GM23338 (cell line): ENCODE results near the gene RIOK3. TPM values are rescaled to one million over a fixed set of nuclear protein-coding genes. Genes with fewer than 3 reads are reported as not detected.

Experiments used
- ATAC-seq: fragments of 200-7000 bp; cut with Tn5 transposase; 3 replicates; pipeline ENCODE4 v1.9.1; 2020
- DNase-seq: peaks from one replicate; pipeline ENCODE4 v3.0.0-alpha.2; 2015; ENCODE audit warnings: low spot score
- H2AFZ ChIP-seq: fragments of 200-600 bp; sonication (generic); 2 replicates; pipeline ENCODE4 v1.8.0; 2016; ENCODE audit warnings: antibody characterized with exemption, mild to moderate bottlenecking, moderate library complexity
- H3F3A ChIP-seq: fragments of 200-600 bp; sonication (generic); replicated peaks from 2 replicates; pipeline ENCODE4 v1.8.0; 2017; ENCODE audit warnings: antibody characterized with exemption, mixed run types, low read depth
- H3K27ac ChIP-seq: fragments of 200-600 bp; sonication (generic); 2 replicates; pipeline ENCODE4 v1.6.1; 2016; ENCODE audit warnings: low read depth
- H3K27me3 ChIP-seq: fragments of 200-600 bp; sonication (generic); 2 replicates; pipeline ENCODE4 v1.8.0; 2016; ENCODE audit warnings: mild to moderate bottlenecking, mixed run types, moderate library complexity; ENCODE audit not compliant: insufficient read depth
- H3K36me3 ChIP-seq: fragments of 200-600 bp; sonication (generic); 2 replicates; pipeline ENCODE4 v1.8.0; 2016; ENCODE audit warnings: mild to moderate bottlenecking; ENCODE audit not compliant: insufficient read depth
- H3K4me1 ChIP-seq: fragments of 200-600 bp; sonication (generic); 2 replicates; pipeline ENCODE4 v1.8.0; 2016; ENCODE audit warnings: mild to moderate bottlenecking, moderate library complexity; ENCODE audit not compliant: insufficient read depth
- H3K4me2 ChIP-seq: fragments of 200-600 bp; sonication (generic); 2 replicates; pipeline ENCODE4 v1.7.1; 2017; ENCODE audit warnings: mixed run types
- H3K4me3 ChIP-seq: fragments of 200-600 bp; sonication (generic); 2 replicates; pipeline ENCODE4 v1.6.1; 2016; ENCODE audit warnings: mixed run types
- H3K79me2 ChIP-seq: fragments of 200-600 bp; sonication (generic); replicated peaks from 2 replicates; pipeline ENCODE4 v1.8.0; 2017; ENCODE audit warnings: mild to moderate bottlenecking; ENCODE audit not compliant: insufficient read depth
- H3K9me2 ChIP-seq: fragments of 200-600 bp; sonication (generic); 2 replicates; pipeline ENCODE4 v1.8.0; 2017; ENCODE audit not compliant: insufficient read depth
- H4K20me1 ChIP-seq: fragments of 200-600 bp; sonication (generic); replicated peaks from 2 replicates; pipeline ENCODE4 v1.8.0; 2017; ENCODE audit warnings: mild to moderate bottlenecking; ENCODE audit not compliant: insufficient read depth
- H3K27ac Mint-ChIP-seq: 2 replicates; pipeline ENCODE4 v1.8.0; 2020; ENCODE audit warnings: inconsistent platforms, mild to moderate bottlenecking, moderate library complexity, mixed read lengths
- H3K27me3 Mint-ChIP-seq: 3 replicates; pipeline ENCODE4 v1.8.0; 2022; ENCODE audit warnings: low read depth, mild to moderate bottlenecking, moderate library complexity, mixed read lengths, inconsistent platforms; ENCODE audit not compliant: insufficient read depth, poor library complexity
- H3K36me3 Mint-ChIP-seq: 3 replicates; pipeline ENCODE4 v1.8.0; 2021; ENCODE audit warnings: low read depth, mild to moderate bottlenecking, inconsistent platforms, moderate library complexity, mixed read lengths
- H3K4me1 Mint-ChIP-seq: 3 replicates; pipeline ENCODE4 v1.8.0; 2020; ENCODE audit warnings: mild to moderate bottlenecking, inconsistent platforms, mixed read lengths
- H3K4me3 Mint-ChIP-seq: 3 replicates; pipeline ENCODE4 v1.8.0; 2021; ENCODE audit warnings: moderate library complexity, mild to moderate bottlenecking, inconsistent platforms, mixed read lengths
- H3K9me3 Mint-ChIP-seq: 3 replicates; pipeline ENCODE4 v1.8.0; 2020; ENCODE audit warnings: moderate library complexity, mild to moderate bottlenecking, inconsistent platforms, mixed read lengths
- EZH2phosphoT487 ChIP-seq: fragments of 200-600 bp; sonication (generic); IDR thresholded peaks from one replicate; pipeline ENCODE4 v1.8.1; 2018; ENCODE audit warnings: antibody characterized with exemption; ENCODE audit not compliant: unreplicated experiment
- JUNB ChIP-seq: IDR thresholded peaks from one replicate; pipeline ENCODE4 v1.6.1; 2016; ENCODE audit warnings: antibody characterized with exemption; ENCODE audit not compliant: unreplicated experiment
- NANOG ChIP-seq: IDR thresholded peaks from 2 replicates; pipeline ENCODE4 v1.6.1; 2016; ENCODE audit warnings: antibody characterized with exemption, borderline replicate concordance
- POLR2AphosphoS5 ChIP-seq: IDR thresholded peaks from 2 replicates; pipeline ENCODE4 v1.6.1; 2016; ENCODE audit warnings: antibody characterized with exemption, low read depth
- STAT1 ChIP-seq: IDR thresholded peaks from one replicate; pipeline ENCODE4 v1.6.1; 2016; ENCODE audit warnings: antibody characterized with exemption; ENCODE audit not compliant: unreplicated experiment
- ZNF114 ChIP-seq: fragments of 250-450 bp; sonication (Bioruptor Pico); IDR thresholded peaks from 2 replicates; pipeline ENCODE4 v1.5.0; 2020; ENCODE audit warnings: mild to moderate bottlenecking, moderate library complexity
- polyA plus RNA-seq: library from polyadenylated mRNA; unstranded; fragments of >200 nt; fragmentation: Nextera tagmentation; extraction: Ambion mirVana; gene quantifications from 2 replicates; pipeline ENCODE4 v1.2.1, GENCODE V29; 2016
- total RNA-seq: library from RNA; depleted of rRNA; stranded (reverse); fragments of >200 nt; shearing (Covaris generic); gene quantifications from 2 replicates; pipeline ENCODE4 v1.2.3, GENCODE V29; 2014
- TF ChIP-seq, protein P1 (sequence below): IDR thresholded peaks from one replicate; pipeline ENCODE4 v1.6.1; 2018; ENCODE audit warnings: antibody characterized with exemption; ENCODE audit not compliant: unreplicated experiment
- TF ChIP-seq, protein P2 (sequence below), 2 experiments: fragments of 200-600 bp in 1 of 2; sonication (generic) in 1 of 2; conservative IDR thresholded peaks; 2 replicates each; pipeline versions ENCODE4 v1.5.1 to v1.6.1; 2016 to 2017; ENCODE audit warnings: antibody characterized with exemption in 2 of 2, low read depth in 2 of 2, mild to moderate bottlenecking in 2 of 2, moderate library complexity in 1 of 2
- TF ChIP-seq, protein P3 (sequence below): fragments of 250-450 bp; sonication (Bioruptor Pico); IDR thresholded peaks from 2 replicates; pipeline ENCODE4 v1.5.0; 2020; ENCODE audit warnings: mild to moderate bottlenecking, moderate library complexity

RIOK3 gene
- total and polyA plus RNA-seq, 2 experiments from 2014 or later, result 20.8 to 22.1 TPM

DNA sequence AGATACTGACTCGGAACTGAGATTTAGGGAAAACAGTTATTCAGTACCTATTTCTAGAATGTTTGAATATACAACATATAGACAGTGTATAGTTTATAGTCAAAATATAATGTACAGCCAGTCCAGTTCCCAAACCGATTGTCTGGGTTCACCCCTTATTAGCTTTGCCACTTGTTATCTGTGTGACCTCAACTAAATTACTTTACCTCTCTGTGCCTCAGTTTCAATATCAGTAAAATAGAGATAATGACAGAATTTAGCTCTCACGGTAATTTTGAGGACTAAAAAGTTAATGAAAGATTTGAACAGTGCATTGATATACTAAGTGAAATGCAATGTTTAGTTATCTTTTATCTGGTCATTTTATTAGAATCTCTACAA is 750 bp upstream of the RIOK3 start:
- Mint-ChIP-seq H3K27ac (peak overlapping the region; percentile 25; the same call in 1 of the 2 replicates), H3K36me3 (no peaks in the 10 kb centered on the region), H3K4me1 (peaks cover 11% of the 10 kb centered on the region), H3K27me3 (peaks cover 2% of the 10 kb centered on the region), H3K9me3 (no peaks in the 10 kb centered on the region; the same call in 2 of the 3 replicates), H3K4me3 (peak overlapping the region; percentile 100)
- Histone ChIP-seq H3K27ac (peak overlapping the region; percentile 62), H3K9me2 (no peaks in the 10 kb centered on the region), H3K27me3 (no peaks in the 10 kb centered on the region), H4K20me1 (0 out of 2 replicates have a peak, but pooled peaks cover 6% of the 10 kb centered on the region), H3K36me3 (no peaks in the 10 kb centered on the region), H3K4me1 (0 out of 2 replicates have a peak, but pooled peaks cover 5% of the 10 kb centered on the region), H3F3A (no peaks in the 10 kb centered on the region), H3K79me2 (peaks cover 42% of the 10 kb centered on the region), H3K4me2 (peak overlapping the region; percentile 80), H3K4me3 (peak overlapping the region; percentile 98), H2AFZ (no peak overlapping the region; the same call in 1 of the 2 replicates)
- DNase-seq (no peak), ATAC-seq (no peak)
- TF ChIP-seq POLR2AphosphoS5, result no peak
- TF ChIP-seq, protein P1, sequence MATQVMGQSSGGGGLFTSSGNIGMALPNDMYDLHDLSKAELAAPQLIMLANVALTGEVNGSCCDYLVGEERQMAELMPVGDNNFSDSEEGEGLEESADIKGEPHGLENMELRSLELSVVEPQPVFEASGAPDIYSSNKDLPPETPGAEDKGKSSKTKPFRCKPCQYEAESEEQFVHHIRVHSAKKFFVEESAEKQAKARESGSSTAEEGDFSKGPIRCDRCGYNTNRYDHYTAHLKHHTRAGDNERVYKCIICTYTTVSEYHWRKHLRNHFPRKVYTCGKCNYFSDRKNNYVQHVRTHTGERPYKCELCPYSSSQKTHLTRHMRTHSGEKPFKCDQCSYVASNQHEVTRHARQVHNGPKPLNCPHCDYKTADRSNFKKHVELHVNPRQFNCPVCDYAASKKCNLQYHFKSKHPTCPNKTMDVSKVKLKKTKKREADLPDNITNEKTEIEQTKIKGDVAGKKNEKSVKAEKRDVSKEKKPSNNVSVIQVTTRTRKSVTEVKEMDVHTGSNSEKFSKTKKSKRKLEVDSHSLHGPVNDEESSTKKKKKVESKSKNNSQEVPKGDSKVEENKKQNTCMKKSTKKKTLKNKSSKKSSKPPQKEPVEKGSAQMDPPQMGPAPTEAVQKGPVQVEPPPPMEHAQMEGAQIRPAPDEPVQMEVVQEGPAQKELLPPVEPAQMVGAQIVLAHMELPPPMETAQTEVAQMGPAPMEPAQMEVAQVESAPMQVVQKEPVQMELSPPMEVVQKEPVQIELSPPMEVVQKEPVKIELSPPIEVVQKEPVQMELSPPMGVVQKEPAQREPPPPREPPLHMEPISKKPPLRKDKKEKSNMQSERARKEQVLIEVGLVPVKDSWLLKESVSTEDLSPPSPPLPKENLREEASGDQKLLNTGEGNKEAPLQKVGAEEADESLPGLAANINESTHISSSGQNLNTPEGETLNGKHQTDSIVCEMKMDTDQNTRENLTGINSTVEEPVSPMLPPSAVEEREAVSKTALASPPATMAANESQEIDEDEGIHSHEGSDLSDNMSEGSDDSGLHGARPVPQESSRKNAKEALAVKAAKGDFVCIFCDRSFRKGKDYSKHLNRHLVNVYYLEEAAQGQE, result no peak
- no peak for TF ChIP-seq ZNF114 (CRISPR knock-in tag)
- TF ChIP-seq JUNB, result no peak
- no peak for TF ChIP-seq NANOG
- TF ChIP-seq, protein P2, sequence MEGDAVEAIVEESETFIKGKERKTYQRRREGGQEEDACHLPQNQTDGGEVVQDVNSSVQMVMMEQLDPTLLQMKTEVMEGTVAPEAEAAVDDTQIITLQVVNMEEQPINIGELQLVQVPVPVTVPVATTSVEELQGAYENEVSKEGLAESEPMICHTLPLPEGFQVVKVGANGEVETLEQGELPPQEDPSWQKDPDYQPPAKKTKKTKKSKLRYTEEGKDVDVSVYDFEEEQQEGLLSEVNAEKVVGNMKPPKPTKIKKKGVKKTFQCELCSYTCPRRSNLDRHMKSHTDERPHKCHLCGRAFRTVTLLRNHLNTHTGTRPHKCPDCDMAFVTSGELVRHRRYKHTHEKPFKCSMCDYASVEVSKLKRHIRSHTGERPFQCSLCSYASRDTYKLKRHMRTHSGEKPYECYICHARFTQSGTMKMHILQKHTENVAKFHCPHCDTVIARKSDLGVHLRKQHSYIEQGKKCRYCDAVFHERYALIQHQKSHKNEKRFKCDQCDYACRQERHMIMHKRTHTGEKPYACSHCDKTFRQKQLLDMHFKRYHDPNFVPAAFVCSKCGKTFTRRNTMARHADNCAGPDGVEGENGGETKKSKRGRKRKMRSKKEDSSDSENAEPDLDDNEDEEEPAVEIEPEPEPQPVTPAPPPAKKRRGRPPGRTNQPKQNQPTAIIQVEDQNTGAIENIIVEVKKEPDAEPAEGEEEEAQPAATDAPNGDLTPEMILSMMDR (conservative IDR thresholded peaks at IDR 0.05; ENCODE audit: low read depth in 2 of 2), result no peak
- TF ChIP-seq, protein P3, sequence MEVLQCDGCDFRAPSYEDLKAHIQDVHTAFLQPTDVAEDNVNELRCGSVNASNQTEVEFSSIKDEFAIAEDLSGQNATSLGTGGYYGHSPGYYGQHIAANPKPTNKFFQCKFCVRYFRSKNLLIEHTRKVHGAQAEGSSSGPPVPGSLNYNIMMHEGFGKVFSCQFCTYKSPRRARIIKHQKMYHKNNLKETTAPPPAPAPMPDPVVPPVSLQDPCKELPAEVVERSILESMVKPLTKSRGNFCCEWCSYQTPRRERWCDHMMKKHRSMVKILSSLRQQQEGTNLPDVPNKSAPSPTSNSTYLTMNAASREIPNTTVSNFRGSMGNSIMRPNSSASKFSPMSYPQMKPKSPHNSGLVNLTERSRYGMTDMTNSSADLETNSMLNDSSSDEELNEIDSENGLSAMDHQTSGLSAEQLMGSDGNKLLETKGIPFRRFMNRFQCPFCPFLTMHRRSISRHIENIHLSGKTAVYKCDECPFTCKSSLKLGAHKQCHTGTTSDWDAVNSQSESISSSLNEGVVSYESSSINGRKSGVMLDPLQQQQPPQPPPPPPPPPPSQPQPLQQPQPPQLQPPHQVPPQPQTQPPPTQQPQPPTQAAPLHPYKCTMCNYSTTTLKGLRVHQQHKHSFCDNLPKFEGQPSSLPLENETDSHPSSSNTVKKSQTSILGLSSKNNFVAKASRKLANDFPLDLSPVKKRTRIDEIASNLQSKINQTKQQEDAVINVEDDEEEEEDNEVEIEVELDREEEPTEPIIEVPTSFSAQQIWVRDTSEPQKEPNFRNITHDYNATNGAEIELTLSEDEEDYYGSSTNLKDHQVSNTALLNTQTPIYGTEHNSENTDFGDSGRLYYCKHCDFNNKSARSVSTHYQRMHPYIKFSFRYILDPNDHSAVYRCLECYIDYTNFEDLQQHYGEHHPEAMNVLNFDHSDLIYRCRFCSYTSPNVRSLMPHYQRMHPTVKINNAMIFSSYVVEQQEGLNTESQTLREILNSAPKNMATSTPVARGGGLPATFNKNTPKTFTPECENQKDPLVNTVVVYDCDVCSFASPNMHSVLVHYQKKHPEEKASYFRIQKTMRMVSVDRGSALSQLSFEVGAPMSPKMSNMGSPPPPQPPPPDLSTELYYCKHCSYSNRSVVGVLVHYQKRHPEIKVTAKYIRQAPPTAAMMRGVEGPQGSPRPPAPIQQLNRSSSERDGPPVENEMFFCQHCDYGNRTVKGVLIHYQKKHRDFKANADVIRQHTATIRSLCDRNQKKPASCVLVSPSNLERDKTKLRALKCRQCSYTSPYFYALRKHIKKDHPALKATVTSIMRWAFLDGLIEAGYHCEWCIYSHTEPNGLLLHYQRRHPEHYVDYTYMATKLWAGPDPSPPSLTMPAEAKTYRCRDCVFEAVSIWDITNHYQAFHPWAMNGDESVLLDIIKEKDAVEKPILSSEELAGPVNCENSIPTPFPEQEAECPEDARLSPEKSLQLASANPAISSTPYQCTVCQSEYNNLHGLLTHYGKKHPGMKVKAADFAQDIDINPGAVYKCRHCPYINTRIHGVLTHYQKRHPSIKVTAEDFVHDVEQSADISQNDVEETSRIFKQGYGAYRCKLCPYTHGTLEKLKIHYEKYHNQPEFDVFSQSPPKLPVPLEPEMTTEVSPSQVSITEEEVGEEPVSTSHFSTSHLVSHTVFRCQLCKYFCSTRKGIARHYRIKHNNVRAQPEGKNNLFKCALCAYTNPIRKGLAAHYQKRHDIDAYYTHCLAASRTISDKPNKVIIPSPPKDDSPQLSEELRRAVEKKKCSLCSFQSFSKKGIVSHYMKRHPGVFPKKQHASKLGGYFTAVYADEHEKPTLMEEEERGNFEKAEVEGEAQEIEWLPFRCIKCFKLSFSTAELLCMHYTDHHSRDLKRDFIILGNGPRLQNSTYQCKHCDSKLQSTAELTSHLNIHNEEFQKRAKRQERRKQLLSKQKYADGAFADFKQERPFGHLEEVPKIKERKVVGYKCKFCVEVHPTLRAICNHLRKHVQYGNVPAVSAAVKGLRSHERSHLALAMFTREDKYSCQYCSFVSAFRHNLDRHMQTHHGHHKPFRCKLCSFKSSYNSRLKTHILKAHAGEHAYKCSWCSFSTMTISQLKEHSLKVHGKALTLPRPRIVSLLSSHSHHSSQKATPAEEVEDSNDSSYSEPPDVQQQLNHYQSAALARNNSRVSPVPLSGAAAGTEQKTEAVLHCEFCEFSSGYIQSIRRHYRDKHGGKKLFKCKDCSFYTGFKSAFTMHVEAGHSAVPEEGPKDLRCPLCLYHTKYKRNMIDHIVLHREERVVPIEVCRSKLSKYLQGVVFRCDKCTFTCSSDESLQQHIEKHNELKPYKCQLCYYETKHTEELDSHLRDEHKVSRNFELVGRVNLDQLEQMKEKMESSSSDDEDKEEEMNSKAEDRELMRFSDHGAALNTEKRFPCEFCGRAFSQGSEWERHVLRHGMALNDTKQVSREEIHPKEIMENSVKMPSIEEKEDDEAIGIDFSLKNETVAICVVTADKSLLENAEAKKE, result no peak
- no peak for TF ChIP-seq STAT1
- no peak for TF ChIP-seq EZH2phosphoT487
